Nephron progenitor cell (in vitro differentiated cells): Measurements from ENCODE around the gene KLF12.

Experiments used
- DNase-seq: peaks from one replicate; pipeline ENCODE4 v3.0.0; 2021
- H3K27ac Mint-ChIP-seq: 2 replicates; pipeline ENCODE4 v1.8.0; 2021; ENCODE audit warnings: mild to moderate bottlenecking, moderate library complexity, mixed read lengths
- H3K27me3 Mint-ChIP-seq: 2 replicates; pipeline ENCODE4 v1.8.0; 2021; ENCODE audit warnings: mild to moderate bottlenecking, low read depth, mixed read lengths; ENCODE audit not compliant: poor library complexity
- H3K36me3 Mint-ChIP-seq: 2 replicates; pipeline ENCODE4 v1.8.0; 2021; ENCODE audit warnings: low read depth, mixed read lengths
- H3K4me1 Mint-ChIP-seq: 2 replicates; pipeline ENCODE4 v1.8.0; 2021; ENCODE audit warnings: mixed read lengths
- H3K4me3 Mint-ChIP-seq: 2 replicates; pipeline ENCODE4 v1.8.0; 2021; ENCODE audit warnings: mild to moderate bottlenecking, moderate library complexity, mixed read lengths
- H3K9me3 Mint-ChIP-seq: 2 replicates; pipeline ENCODE4 v1.8.0; 2021; ENCODE audit warnings: mild to moderate bottlenecking, moderate library complexity, mixed read lengths
- CTCF ChIP-seq: fragments of 200-600 bp; sonication (generic); IDR thresholded peaks from 2 replicates; pipeline ENCODE4 v1.5.0; 2021; ENCODE audit warnings: antibody characterized with exemption

The KLF12 gene

GRCh38 chr13:74134777-74135325 lies 647 bp upstream of the KLF12 start:
- H3K27me3 Mint-ChIP-seq: peaks cover 1% of the 10 kb centered on the region
- H3K27ac Mint-ChIP-seq: no peak overlapping the region

GRCh38 chr13:74133657-74134201 lies 475 bp downstream of the KLF12 start:
- peak; percentile 82 for DNase-seq
- Mint-ChIP-seq H3K36me3 (no peaks in the 10 kb centered on the region), H3K4me3 (peak overlapping the region; percentile 93), H3K9me3 (no peaks in the 10 kb centered on the region), H3K27me3 (peaks cover 3% of the 10 kb centered on the region), H3K27ac (peak overlapping the region; percentile 100), H3K4me1 (peaks cover 38% of the 10 kb centered on the region)
- no peak for TF ChIP-seq CTCF

More at GRCh38 chr13:74134777-74135325, 647 bp upstream of the KLF12 start:
- no peak for TF ChIP-seq CTCF
- H3K36me3 Mint-ChIP-seq: no peaks in the 10 kb centered on the region
- DNase-seq: peak; percentile 71
- no peaks in the 10 kb centered on the region for H3K9me3 Mint-ChIP-seq
- peaks cover 27% of the 10 kb centered on the region for H3K4me1 Mint-ChIP-seq
- peak overlapping the region; percentile 76 for H3K4me3 Mint-ChIP-seq

- H3K36me3 Mint-ChIP-seq: no peaks in the 10 kb centered on the region
- H3K4me3 Mint-ChIP-seq: peak overlapping the region; percentile 93
- peak; percentile 45 for DNase-seq
- no peaks in the 10 kb centered on the region for H3K9me3 Mint-ChIP-seq
- peaks cover 45% of the 10 kb centered on the region for H3K4me1 Mint-ChIP-seq
- no peak for TF ChIP-seq CTCF
- H3K27me3 Mint-ChIP-seq: peaks cover 3% of the 10 kb centered on the region
- peak overlapping the region; percentile 100 for H3K27ac Mint-ChIP-seq
Observed at GRCh38 chr13:74132776-74133656, 1.2 kb downstream of the KLF12 start.

- DNase-seq: no peak
- H3K27ac Mint-ChIP-seq: no peak overlapping the region
- H3K4me3 Mint-ChIP-seq: peak overlapping the region; percentile 93
- TF ChIP-seq CTCF: no peak
- H3K4me1 Mint-ChIP-seq: peaks cover 51% of the 10 kb centered on the region
- no peaks in the 10 kb centered on the region for H3K9me3 Mint-ChIP-seq
- peaks cover 3% of the 10 kb centered on the region for H3K27me3 Mint-ChIP-seq
- H3K36me3 Mint-ChIP-seq: no peaks in the 10 kb centered on the region
Observed at GRCh38 chr13:74132152-74132775, 1.9 kb downstream of the KLF12 start.

DNA sequence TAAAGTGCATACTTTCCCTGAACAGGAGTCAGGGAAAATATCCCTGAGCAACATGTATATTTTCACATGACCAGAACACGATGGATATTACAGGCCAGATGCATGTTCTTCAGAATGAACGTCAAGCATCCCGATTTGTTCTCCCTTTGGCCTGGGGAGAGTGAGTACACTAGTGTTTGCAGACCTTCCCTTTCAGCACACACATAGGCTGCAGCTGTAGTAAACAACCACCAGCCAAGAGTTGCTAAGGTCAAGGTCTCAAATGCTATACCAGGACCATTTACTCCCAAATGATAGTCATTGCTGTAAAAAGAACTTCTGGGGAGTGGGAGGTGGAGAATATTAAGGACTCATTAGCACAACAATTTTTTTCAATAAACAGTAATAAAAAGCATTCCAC lies 3.0 kb downstream of the KLF12 start:
- no peaks in the 10 kb centered on the region for H3K9me3 Mint-ChIP-seq

More for the DNA sequence above, 3.0 kb downstream of the KLF12 start:
- Mint-ChIP-seq H3K27ac (no peak overlapping the region), H3K36me3 (no peaks in the 10 kb centered on the region), H3K4me3 (peak overlapping the region; percentile 48), H3K4me1 (peaks cover 55% of the 10 kb centered on the region), H3K27me3 (peaks cover 3% of the 10 kb centered on the region)
- TF ChIP-seq CTCF: no peak
- DNase-seq: no peak
